Activated CD4-positive, alpha-beta T cell treated with anti-CD3 and anti-CD28 coated beads, Interleukin-2, amount 50 U/mL, for 1 hour (primary cell): ENCODE measurements around the gene ZC3H18.
A peak's percentile ranks its signal among the peaks of the same experiment; 100 is the strongest.

Source experiments
- DNase-seq: peaks from one replicate; pipeline ENCODE4 v3.0.0-alpha.2; 2020

Gene ZC3H18

GRCh38 chr16:88610080-88610479 lies 39.9 kb downstream of the ZC3H18 start:
- DNase-seq: no peak

DNA sequence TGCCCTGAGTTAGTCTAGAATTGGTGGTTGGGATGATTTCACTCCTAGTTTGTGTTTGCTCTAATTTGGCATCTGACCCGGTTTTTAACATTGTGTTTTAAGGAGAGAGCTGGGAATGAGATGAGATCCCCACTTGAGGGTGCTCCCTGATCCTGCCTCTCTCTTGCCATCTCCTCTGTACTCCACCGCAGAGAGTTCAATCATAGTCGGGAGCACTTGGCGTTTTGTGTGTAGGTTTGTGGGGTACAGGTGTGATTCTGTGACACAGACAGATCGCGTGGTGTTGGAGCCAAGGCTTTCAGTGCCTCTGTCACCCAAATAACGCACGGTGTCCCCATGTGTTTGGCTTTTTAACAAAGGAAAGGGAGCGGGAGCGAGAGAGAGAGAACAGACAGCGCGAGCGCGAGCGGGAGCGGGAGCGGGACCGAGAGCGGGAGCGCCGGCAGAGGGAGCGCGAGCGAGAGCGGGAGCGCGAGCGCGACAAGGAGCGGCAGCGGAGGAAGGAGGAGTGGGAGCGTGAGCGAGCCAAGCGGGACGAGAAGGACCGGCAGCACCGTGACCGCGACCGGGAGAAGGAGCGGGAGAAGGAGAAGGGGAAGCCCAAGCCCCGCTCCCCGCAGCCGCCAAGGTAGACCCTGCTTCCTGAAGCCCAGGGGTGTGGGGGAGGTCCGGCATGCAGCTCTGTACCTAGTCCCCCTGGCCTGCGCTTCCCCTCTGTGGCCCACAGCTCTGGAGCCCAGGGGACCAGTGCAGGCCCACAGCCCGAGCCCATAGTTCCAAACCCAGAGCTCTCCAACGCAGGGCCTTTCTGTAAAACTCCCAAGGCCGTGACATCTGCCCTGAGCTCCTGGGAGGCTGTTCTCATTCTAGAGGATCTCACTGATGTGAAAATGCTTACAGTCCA lies 41.0 kb downstream of the ZC3H18 start:
- no peak for DNase-seq

GRCh38 chr16:88613293-88613692 lies 43.1 kb downstream of the ZC3H18 start:
- DNase-seq: no peak

- no peak for DNase-seq
These were observed 44.0 kb downstream of the ZC3H18 start for GRCh38 chr16:88613911-88614817.

- DNase-seq: no peak
These were observed 44.8 kb downstream of the ZC3H18 start for GRCh38 chr16:88614818-88615580.

DNA sequence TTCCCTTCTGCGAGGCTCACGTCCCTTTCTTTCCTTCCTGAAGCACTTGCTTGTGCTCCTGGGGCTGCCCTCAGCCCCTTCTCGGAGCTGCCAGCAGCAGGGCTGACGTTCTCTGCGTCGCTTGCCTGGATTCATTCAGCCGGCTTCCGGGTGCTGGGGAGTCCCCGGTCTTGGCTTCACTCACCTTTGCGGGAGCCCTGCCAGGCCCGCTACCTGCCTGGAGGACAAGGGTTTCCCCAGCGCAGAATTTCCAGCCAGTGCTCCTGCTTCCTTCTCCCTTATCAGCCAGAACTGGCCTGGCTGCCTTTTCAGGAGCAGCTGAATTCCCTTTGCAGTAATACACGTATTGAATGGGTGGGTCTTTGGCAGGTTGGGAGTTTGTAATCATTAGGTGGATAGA lies 46.1 kb downstream of the ZC3H18 start:
- no peak for DNase-seq

GRCh38 chr16:88616736-88617135 lies 46.5 kb downstream of the ZC3H18 start:
- DNase-seq: no peak

GRCh38 chr16:88617268-88618031 lies 47.2 kb downstream of the ZC3H18 start:
- DNase-seq: no peak

GRCh38 chr16:88618182-88618955 lies 48.2 kb downstream of the ZC3H18 start:
- DNase-seq: no peak

- no peak for DNase-seq
These were observed 48.9 kb downstream of the ZC3H18 start for GRCh38 chr16:88618956-88619667.

DNA sequence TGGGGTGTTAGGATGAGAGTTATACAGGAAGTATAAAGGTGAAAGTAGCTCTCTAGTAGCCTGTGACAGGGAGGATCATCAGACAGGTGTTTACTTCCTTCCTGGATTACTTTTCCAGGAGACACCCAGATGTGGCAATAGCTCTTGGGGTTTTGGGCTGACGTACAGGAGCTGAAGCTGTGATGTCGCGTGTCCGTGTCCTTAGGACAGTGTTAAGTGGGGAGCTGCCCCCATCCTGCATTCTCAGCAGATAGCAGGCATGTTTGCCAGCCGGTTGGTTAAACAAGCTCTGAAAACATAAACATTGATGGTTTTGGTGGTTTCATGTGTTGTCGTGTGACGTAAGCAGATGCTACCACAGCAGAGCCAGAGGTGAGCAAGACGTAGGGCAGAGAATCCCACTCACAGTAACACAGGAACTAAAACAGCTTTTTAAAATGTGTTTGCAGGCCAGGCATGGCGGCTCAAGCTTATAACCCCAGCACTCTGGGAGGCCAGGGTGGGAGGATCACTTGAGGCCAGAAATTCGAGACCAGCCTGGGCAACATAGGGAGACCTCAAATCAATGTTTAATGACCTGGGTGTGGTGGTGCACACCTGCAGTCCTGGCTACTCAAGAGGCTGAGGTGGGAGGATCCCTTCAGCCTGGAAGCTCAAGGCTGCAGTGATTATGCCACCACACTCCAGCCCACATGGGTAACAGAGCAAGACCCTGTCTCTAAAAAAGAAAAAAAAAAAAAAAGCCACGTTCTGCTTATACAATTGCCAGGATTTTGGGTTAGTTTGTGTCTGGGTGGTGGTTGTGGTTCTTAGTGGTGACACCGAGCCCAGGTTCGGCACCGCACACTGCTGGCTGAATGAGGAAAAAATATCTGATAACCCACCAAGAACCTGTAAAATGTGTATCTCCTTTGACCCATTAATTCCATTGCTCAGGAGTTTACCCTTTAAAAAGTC lies 49.9 kb downstream of the ZC3H18 start:
- DNase-seq: peak; percentile 65

DNA sequence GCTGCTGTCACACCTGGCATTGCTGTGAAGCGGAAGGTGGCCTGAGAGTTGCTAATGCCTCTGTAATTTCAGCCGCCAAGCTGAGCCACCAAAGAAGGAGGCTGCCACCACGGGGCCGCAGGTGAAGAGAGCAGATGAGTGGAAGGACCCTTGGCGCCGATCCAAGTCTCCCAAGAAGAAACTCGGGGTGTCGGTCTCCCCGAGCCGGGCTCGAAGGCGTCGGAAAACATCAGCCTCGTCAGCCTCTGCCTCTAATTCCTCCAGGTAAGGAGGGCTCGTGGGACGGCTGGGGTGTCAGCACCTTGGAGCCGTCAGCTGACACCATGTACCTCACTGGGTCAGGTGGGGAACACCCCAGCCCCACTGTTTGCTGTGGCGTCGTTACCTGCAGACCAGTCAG lies 51.9 kb downstream of the ZC3H18 start:
- no peak for DNase-seq

DNA sequence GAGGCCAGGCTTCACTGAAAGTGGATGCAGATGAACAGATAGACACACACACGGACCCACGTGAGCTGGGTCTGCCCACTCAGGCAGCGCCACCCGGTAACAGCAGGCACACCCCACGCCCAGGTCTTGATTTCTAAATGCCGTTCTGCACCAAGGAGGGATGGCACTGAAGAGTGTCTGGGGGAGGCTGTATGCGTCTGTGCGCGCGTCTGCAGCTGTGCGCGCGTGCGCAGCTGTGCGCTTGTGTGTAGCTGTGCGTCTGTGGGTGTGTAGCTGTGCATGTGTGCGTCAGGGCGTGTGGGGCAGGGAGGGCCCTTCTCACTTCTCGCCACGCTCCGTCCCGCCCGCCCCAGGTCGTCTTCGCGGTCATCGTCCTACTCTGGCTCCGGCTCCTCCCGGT lies 52.7 kb downstream of the ZC3H18 start:
- DNase-seq: no peak

- no peak for DNase-seq
These were observed 53.7 kb downstream of the ZC3H18 start for GRCh38 chr16:88623858-88624257.

DNA sequence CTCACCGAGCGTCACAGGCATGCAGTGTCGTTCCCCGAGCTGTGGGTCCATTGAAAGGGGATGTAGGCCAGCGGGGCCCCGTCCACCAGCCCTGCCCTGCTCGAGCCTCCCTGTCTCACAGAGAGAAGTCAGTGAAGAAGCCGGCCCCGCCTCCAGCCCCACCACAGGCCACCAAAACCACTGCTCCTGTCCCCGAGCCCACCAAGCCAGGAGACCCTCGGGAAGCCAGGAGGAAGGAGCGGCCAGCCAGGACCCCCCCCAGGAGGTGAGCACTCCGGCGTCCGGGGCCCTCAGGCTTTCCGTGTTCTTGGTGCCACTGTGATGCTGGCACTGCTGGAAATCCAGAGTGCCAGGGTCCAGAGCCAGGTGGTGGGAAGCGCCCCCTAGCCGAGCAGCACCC lies 54.3 kb downstream of the ZC3H18 start:
- no peak for DNase-seq

DNA sequence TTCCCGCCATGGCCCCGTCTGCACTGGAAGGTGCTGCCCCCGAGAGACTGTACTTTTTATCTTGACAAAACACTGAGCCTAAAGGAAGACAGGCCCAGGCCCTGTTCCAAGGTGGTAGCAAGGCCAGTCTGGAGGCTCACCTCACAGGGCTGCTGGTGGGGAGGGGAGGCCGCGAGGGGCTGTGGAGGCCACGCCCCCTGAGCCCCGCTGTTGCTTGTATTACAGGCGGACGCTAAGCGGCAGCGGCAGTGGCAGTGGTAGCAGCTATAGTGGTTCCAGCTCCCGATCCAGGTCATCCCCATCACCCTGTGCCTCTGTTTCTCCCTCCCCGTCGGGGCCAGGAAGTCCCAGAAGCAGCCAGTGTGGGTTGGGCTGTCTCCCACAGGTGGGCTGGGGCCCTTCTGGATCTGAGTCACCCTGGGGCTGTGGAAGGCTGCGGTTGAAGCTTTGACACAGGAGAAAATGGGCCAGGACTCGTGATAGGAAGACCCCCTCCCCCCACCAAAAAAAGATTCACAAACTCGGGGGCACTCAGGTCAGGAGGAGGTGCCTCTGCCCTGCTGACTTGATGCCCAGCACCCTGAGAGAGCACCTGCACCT lies 54.9 kb downstream of the ZC3H18 start:
- DNase-seq: no peak

- DNase-seq: no peak
These were observed 56.4 kb downstream of the ZC3H18 start for GRCh38 chr16:88626646-88627045.

DNA sequence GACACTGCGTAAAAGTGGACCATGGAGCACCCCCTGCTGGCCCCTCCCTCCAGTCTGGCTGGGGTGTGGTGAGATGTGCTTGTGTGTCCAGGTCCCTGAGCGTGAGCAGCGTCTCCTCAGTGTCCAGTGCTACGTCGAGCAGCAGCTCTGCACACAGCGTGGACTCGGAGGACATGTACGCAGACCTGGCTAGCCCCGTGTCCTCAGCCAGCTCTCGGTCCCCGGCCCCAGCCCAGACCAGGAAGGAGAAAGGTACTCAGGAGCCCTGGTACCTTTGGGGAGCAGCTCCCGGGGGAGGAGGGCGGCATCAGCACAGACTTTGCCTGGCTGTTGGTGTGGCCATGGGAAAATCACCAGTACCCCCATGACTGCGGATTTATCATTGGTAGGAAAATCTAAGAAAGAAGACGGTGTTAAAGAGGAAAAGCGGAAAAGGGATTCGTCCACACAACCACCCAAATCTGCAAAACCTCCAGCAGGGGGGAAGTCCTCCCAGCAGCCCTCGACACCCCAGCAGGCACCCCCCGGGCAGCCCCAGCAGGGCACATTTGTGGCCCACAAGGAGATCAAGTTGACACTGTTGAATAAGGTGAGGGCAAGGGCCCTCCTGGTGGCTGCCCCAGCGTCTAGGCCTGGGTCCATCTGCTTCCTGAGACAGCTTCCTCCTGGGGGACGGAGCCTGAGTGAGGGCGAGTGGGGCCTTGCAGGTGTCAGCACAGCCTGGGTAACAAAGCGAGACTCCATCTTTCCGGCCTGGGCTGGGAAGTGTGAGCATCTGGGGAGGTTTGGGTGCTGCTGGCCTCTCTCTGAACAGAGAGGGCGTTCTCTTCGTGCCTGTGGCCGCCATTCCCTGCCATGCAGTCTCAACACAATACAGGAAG lies 57.6 kb downstream of the ZC3H18 start:
- no peak for DNase-seq
